ENCODE measurements around the gene MICU2. TPM values are rescaled to one million over a fixed set of nuclear protein-coding genes. Genes with fewer than 3 reads are reported as not detected.

Gene MICU2
- total RNA-seq, 1 donor from 2014 or later: 104 TPM

DNA sequence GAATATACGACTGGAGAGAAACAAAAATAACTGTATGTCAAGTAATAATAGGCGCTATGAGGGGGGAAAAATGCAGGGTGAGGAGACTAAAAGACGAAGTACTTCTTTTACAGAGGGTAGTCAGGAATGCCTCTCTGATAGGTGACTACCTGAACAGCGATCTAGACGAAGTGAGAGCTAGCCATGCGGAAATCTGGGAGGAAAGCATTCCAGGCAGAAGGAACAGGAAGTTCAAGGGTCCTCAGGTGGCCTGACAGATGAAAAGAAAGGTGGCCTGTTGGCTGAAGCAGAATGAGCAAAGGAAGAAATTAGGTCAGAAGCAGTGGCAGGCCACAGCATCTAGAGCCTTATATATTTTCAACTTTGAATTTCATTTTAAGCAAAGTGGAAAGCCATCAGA, 158.2 kb downstream of the MICU2 start:
- DNase-seq (ENCODE audit: low read depth): no peak
- TF ChIP-seq, protein P1, sequence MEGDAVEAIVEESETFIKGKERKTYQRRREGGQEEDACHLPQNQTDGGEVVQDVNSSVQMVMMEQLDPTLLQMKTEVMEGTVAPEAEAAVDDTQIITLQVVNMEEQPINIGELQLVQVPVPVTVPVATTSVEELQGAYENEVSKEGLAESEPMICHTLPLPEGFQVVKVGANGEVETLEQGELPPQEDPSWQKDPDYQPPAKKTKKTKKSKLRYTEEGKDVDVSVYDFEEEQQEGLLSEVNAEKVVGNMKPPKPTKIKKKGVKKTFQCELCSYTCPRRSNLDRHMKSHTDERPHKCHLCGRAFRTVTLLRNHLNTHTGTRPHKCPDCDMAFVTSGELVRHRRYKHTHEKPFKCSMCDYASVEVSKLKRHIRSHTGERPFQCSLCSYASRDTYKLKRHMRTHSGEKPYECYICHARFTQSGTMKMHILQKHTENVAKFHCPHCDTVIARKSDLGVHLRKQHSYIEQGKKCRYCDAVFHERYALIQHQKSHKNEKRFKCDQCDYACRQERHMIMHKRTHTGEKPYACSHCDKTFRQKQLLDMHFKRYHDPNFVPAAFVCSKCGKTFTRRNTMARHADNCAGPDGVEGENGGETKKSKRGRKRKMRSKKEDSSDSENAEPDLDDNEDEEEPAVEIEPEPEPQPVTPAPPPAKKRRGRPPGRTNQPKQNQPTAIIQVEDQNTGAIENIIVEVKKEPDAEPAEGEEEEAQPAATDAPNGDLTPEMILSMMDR (IDR thresholded peaks at IDR 0.05; ENCODE audit: insufficient read depth, low read length, poor library complexity, severe bottlenecking): no peak
- no peak overlapping the region for H3K4me3 ChIP-seq (ENCODE audit: low read depth, low read length)
- no peaks in the 10 kb centered on the region for H3K36me3 ChIP-seq (ENCODE audit: control insufficient read depth, insufficient read depth, low read length)
- H3K27me3 ChIP-seq (ENCODE audit: control insufficient read depth, insufficient read depth, low read length): no peaks in the 10 kb centered on the region

DNA sequence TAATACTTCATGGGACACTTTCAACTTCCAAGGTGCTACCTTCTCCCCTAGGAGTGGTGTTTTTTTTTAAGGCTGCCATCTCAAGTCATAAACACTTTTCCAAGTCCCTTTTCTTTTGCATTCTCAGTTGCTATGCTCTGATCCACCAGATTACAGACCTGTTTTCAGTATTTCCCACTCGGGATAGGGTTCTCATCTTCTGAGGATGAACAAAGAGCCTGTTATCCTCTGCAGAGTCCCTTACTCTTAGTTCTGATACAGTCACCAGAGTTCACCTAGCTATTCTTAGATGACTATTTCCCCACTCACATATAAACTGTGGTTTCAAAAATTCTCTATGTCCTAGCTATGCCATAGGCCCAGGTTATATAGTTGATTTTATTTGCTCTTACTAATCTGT, 160.8 kb downstream of the MICU2 start:
- no peaks in the 10 kb centered on the region for H3K36me3 ChIP-seq (ENCODE audit: control insufficient read depth, insufficient read depth, low read length)
- no peak for DNase-seq (ENCODE audit: low read depth)
- no peak overlapping the region for H3K4me3 ChIP-seq (ENCODE audit: low read depth, low read length)
- TF ChIP-seq, protein P1 (IDR thresholded peaks at IDR 0.05; ENCODE audit: insufficient read depth, low read length, poor library complexity, severe bottlenecking): no peak
- H3K27me3 ChIP-seq (ENCODE audit: control insufficient read depth, insufficient read depth, low read length): no peaks in the 10 kb centered on the region

Other genes with a start within 250 kb of the MICU2 start
- 49.6 and 51.9 TPM in 2 replicates for gene ZDHHC20, start 144.9 kb downstream of the MICU2 start, total RNA-seq
- gene FGF9, start 66.9 kb upstream of the MICU2 start, total RNA-seq: 0.21 and 0.33 TPM in 2 replicates

Measured in kidney epithelial cell (primary cell).